SK-N-MC (cell line): ENCODE data around the gene NMRAL1.

Experiments used
- EZH2 ChIP-seq: fragments of 200-600 bp; sonication (generic); IDR thresholded peaks from one replicate; pipeline ENCODE4 v1.6.1; 2017; ENCODE audit warnings: antibody characterized with exemption
- POLR2AphosphoS5 ChIP-seq: IDR thresholded peaks from 2 replicates; pipeline ENCODE4 v1.6.1; 2012; ENCODE audit warnings: mild to moderate bottlenecking, low read depth, low read length, borderline replicate concordance

- TF ChIP-seq EZH2, result no peak
- no peak for TF ChIP-seq POLR2AphosphoS5
Measured at GRCh38 chr16:4452674-4453073, 21.8 kb downstream of the NMRAL1 start.
